SH-SY5Y (cell line): ENCODE measurements around the gene LRRC7.

ENCODE experiments used
- GATA2 ChIP-seq: IDR thresholded peaks from 2 replicates; pipeline ENCODE4 v1.6.1; 2011; ENCODE audit warnings: mild to moderate bottlenecking, low read depth, low read length
- GATA3 ChIP-seq: IDR thresholded peaks from 2 replicates; pipeline ENCODE4 v1.6.1; 2011; ENCODE audit warnings: low read depth, mild to moderate bottlenecking, low read length, moderate library complexity

DNA sequence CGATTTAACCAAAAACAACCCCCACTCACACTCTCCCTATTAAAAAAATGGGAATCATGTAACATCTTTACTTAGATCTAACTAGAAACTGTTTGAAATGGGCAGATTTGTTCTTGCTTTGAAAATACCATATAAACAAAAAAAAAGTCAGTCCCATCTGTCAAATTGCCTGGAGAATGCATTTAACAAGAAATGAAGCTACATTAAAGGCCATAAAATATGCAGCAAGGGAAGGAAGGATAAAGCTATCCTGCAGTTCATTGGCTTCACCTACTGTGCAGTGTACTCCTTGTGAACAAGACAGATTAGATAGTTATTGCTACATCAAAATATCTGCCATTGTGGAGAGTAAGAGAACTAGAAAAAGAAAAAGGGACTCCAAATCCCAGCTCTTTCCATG is 160.5 kb downstream of the LRRC7 start:
- TF ChIP-seq GATA2, result no peak
- no peak for TF ChIP-seq GATA3
